HG03575 (cell line): ENCODE measurements around the gene SMIM10L2A.
"Not testable (repeated sequence)": the region's sequence is repeated elsewhere in the genome, so short reads cannot be mapped to it uniquely, and the experiment has no call there.

Experiments used
- ATAC-seq: cut with Tn5 transposase; IDR thresholded peaks from one replicate; pipeline ENCODE4 v1.9.1; 2021; ENCODE audit not compliant: unreplicated experiment, insufficient number of reproducible peaks, low FRiP score; ENCODE audit errors: extremely low read depth

Gene SMIM10L2A

GRCh38 chrX:135437867-135438733 is 16.4 kb downstream of the SMIM10L2A start:
- ATAC-seq = no peak

DNA sequence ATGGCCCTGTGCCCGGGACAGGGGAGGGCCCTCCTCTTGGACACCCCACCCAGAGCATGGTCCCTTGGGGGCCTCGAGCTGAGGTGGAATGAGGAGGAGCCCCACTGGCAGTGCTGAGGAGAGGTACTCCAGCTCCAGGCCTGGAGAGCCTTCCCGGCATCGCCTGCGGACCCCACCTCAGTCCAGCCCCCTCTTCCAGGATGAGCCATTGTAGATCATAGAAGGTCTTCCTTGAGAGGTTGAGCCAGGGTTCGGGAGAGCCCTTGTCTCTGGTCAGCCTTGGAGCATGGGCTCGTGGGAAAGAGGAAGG is 16.9 kb downstream of the SMIM10L2A start:
- no peak for ATAC-seq

DNA sequence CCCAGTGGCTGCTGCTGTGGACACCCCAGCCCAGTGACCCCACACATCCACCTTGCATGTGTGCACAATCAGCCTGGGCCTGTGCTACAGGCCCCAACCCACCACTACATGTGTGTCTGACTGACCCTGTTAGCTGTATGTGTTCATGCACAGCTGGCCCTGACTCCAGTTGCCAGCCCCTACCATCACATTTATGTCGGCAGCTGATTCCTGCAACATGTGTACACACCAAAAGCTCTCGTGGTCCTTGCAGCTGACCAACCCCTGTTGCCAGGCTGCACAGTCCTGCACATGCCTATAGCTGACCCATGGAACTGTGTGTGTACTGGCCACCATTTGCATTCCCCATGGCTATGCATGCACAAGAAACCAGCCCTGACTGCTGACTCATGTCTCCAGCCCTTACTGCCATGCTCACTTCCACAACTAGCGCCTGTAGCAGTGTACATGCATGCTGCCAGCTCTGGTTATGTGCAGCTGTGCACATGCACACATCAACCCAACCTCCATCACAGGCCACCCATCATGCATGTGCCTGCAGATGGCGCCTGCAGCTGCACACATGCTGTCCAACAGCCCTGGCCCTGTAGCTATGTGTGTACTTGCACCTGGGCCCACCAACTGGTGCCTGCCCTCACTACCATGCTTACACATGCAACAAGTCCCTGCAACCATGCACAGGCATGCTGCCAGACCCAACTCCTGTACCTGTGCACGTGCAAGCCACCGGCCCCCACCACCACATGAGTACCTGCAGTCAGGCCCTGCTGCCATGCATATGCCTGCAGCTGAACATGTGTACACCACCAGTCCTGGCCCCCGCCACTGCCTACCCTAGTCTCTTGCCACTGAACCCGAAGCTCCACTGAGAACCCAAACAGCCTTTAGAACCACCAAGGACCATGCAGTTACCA is 28.1 kb downstream of the SMIM10L2A start:
- ATAC-seq = no peak

GRCh38 chrX:135453381-135453780 is 31.6 kb downstream of the SMIM10L2A start:
- ATAC-seq = no peak

DNA sequence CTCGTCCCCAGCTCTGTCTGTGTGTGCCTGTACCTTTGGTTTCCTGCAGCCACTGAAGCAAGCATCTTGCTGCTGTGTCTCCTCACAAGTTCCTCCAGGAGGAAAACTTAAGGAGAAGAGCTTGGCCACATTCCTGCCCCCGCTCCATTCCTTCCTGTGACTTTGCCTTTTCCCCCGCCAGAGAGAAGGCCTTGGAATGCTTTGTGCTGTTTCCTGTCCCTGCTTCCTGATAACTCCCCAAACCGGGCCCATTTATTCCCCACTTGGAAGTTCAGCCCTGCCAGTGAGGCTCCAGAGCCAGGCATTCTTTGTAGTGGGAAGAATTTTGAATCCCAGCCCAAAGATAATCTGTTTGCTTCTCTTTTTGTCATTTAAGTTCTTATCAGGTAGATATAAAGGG is 33.1 kb downstream of the SMIM10L2A start:
- ATAC-seq = no peak

DNA sequence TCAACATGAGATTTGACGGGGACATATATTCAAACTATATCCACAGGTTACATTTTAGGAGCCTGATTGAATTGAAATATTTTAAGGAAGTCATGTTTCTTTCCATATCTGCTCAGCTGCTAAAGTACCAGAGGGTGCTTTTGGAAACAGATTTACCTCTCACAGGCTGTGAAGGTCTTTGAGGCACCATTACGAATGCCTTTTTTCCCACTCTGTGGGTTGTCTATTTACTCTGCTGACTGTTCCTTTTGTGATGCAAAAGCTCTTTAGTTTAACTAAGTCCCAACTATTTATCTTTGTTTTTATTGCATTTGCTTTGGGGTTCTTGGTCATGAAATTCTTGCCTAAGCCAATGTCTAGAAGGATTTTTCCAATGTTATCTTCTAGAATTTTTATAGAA is 40.0 kb downstream of the SMIM10L2A start:
- ATAC-seq = not testable (repeated sequence)

- no peak for ATAC-seq
These were observed 42.2 kb downstream of the SMIM10L2A start for GRCh38 chrX:135463937-135464336.

DNA sequence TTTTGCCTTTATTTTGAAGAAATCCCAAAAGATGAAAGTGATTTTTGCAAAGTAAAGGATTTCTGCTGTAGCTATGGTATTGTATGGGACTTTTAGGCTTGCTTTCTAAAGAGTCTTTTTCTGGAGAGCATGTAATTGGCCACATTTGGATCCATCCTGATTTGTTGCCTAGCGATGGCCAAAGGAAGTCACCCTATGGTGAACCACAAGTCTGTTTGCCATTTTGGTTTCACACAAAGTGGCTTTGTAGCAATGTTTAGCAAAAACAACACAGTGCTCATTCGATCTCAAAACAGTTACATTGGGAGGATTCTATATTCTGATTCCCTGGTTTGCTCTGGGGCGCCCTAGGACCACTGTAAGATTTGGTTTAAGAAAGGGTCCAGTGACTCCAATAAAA is 54.6 kb downstream of the SMIM10L2A start:
- no peak for ATAC-seq

DNA sequence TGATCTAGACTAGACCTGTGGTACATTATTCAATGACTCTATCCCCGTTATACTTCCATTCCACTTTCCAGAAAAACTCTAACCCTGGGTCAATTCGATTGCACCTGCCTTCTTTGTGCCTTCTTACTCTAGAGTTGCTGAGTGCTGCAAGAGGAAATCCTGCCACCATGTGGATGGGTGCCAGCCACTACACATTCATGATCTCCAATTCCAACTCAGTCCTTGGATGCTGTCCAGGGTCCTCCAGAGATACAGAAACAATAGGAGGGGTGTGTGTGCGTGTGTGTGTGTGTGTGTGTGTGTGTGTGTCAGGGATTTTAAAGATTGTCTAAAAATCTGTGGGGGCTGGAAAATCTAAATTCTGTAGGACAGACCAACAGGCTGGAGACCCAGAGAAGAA is 55.8 kb downstream of the SMIM10L2A start:
- no peak for ATAC-seq
